Measurements from ENCODE around the gene CCP110. TPM values are rescaled to one million over a fixed set of nuclear protein-coding genes. Genes with fewer than 3 reads are reported as not detected.

The CCP110 gene
- total RNA-seq, 1 donor from 2014 or later = 3.9 TPM

GRCh38 chr16:19524616-19525384 is 1.1 kb downstream of the CCP110 start:
- Histone ChIP-seq H3K4me3 (ENCODE audit: low read depth, low read length) (peak overlapping the region; percentile 96), H3K36me3 (ENCODE audit: control insufficient read depth, insufficient read depth, low read length) (no peaks in the 10 kb centered on the region), H3K27me3 (ENCODE audit: control insufficient read depth, insufficient read depth, low read length) (no peaks in the 10 kb centered on the region)
- FAIRE-seq (no peak), DNase-seq (ENCODE audit: low read depth) (peak; percentile 77)
- no peak for TF ChIP-seq CTCF (IDR thresholded peaks at IDR 0.05; ENCODE audit: insufficient read depth, low read length, severe bottlenecking)

GRCh38 chr16:19525385-19525723 is 1.6 kb downstream of the CCP110 start:
- TF ChIP-seq CTCF (IDR thresholded peaks at IDR 0.05; ENCODE audit: insufficient read depth, low read length, severe bottlenecking) = no peak
- H3K36me3 ChIP-seq (ENCODE audit: control insufficient read depth, insufficient read depth, low read length) = no peaks in the 10 kb centered on the region
- DNase-seq (ENCODE audit: low read depth) = no peak
- H3K4me3 ChIP-seq (ENCODE audit: low read depth, low read length) = peak overlapping the region; percentile 96
- H3K27me3 ChIP-seq (ENCODE audit: control insufficient read depth, insufficient read depth, low read length) = no peaks in the 10 kb centered on the region
- no peak for FAIRE-seq

GRCh38 chr16:19527161-19527560 is 3.4 kb downstream of the CCP110 start:
- DNase-seq (ENCODE audit: low read depth) (no peak), FAIRE-seq (no peak)
- no peaks in the 10 kb centered on the region for H3K27me3 ChIP-seq (ENCODE audit: control insufficient read depth, insufficient read depth, low read length)
- H3K36me3 ChIP-seq (ENCODE audit: control insufficient read depth, insufficient read depth, low read length) = no peaks in the 10 kb centered on the region
- H3K4me3 ChIP-seq (ENCODE audit: low read depth, low read length) = no peak overlapping the region
- TF ChIP-seq CTCF (IDR thresholded peaks at IDR 0.05; ENCODE audit: insufficient read depth, low read length, severe bottlenecking) = no peak

GRCh38 chr16:19528666-19529065 is 4.9 kb downstream of the CCP110 start:
- no peaks in the 10 kb centered on the region for H3K27me3 ChIP-seq (ENCODE audit: control insufficient read depth, insufficient read depth, low read length)
- no peak for TF ChIP-seq CTCF (IDR thresholded peaks at IDR 0.05; ENCODE audit: insufficient read depth, low read length, severe bottlenecking)
- no peaks in the 10 kb centered on the region for H3K36me3 ChIP-seq (ENCODE audit: control insufficient read depth, insufficient read depth, low read length)
- FAIRE-seq = peak; percentile 13
- H3K4me3 ChIP-seq (ENCODE audit: low read depth, low read length) = no peak overlapping the region
- no peak for DNase-seq (ENCODE audit: low read depth)

- DNase-seq (ENCODE audit: low read depth) = no peak
- TF ChIP-seq CTCF (IDR thresholded peaks at IDR 0.05; ENCODE audit: insufficient read depth, low read length, severe bottlenecking) = no peak
- Histone ChIP-seq H3K36me3 (ENCODE audit: control insufficient read depth, insufficient read depth, low read length) (peaks cover 3% of the 10 kb centered on the region), H3K4me3 (ENCODE audit: low read depth, low read length) (no peak overlapping the region), H3K27me3 (ENCODE audit: control insufficient read depth, insufficient read depth, low read length) (no peaks in the 10 kb centered on the region)
- no peak for FAIRE-seq
Measured at GRCh38 chr16:19532601-19533000, 8.9 kb downstream of the CCP110 start.

Data from bronchial epithelial cell (primary cell).